Trophoblast cell (in vitro differentiated cells and primary cell): ENCODE results near the gene CD3G.

Source experiments
- DNase-seq, 2 donors: peaks; one replicate each; pipeline ENCODE4 v3.0.0-alpha.2; 2016
- H2AFZ ChIP-seq: 2 replicates; pipeline ENCODE4 v1.6.1; 2013; ENCODE audit warnings: low read length, moderate library complexity, mild to moderate bottlenecking; ENCODE audit not compliant: insufficient read depth, poor library complexity
- H2AK5ac ChIP-seq: 2 replicates; pipeline ENCODE4 v1.6.1; 2013; ENCODE audit warnings: mild to moderate bottlenecking, low read length
- H2BK120ac ChIP-seq: 2 replicates; pipeline ENCODE4 v1.6.1; 2013; ENCODE audit warnings: low read length, mild to moderate bottlenecking, moderate library complexity; ENCODE audit not compliant: insufficient read depth, poor library complexity
- H2BK12ac ChIP-seq: 2 replicates; pipeline ENCODE4 v1.6.1; 2013; ENCODE audit warnings: mild to moderate bottlenecking, low read length, moderate library complexity
- H2BK5ac ChIP-seq: 2 replicates; pipeline ENCODE4 v1.6.1; 2013; ENCODE audit warnings: low read length, low read depth, moderate library complexity, mild to moderate bottlenecking; ENCODE audit not compliant: poor library complexity
- H3K14ac ChIP-seq: 2 replicates; pipeline ENCODE4 v1.6.1; 2013; ENCODE audit warnings: mild to moderate bottlenecking, low read length
- H3K18ac ChIP-seq: 2 replicates; pipeline ENCODE4 v1.6.1; 2013; ENCODE audit warnings: mild to moderate bottlenecking, low read length
- H3K23ac ChIP-seq: 2 replicates; pipeline ENCODE4 v1.6.1; 2013; ENCODE audit warnings: low read length
- H3K27ac ChIP-seq: 2 replicates; pipeline ENCODE4 v1.5.1; 2013; ENCODE audit warnings: low read depth, mild to moderate bottlenecking, inconsistent platforms, low read length, moderate library complexity
- H3K27me3 ChIP-seq: 2 replicates; pipeline ENCODE4 v1.6.1; 2013; ENCODE audit warnings: inconsistent platforms, mild to moderate bottlenecking, low read length, moderate library complexity; ENCODE audit not compliant: insufficient read depth
- H3K36me3 ChIP-seq, 2 experiments: 1 replicate in 1 of 2; 2 replicates in 1 of 2; pipeline ENCODE4 v1.6.1; 2013; ENCODE audit warnings: low read length in 2 of 2, mild to moderate bottlenecking in 2 of 2, moderate library complexity in 1 of 2; ENCODE audit not compliant: insufficient read depth in 2 of 2, control insufficient read depth in 1 of 2
- H3K4ac ChIP-seq: 2 replicates; pipeline ENCODE4 v1.6.1; 2013; ENCODE audit warnings: low read depth, mild to moderate bottlenecking, low read length, moderate library complexity
- H3K4me1 ChIP-seq, 2 experiments: 1 replicate in 1 of 2; 2 replicates in 1 of 2; pipeline ENCODE4 v1.6.1; 2013; ENCODE audit warnings: low read length in 2 of 2, mild to moderate bottlenecking in 2 of 2, moderate library complexity in 1 of 2; ENCODE audit not compliant: insufficient read depth in 2 of 2, control insufficient read depth in 1 of 2
- H3K4me2 ChIP-seq: 2 replicates; pipeline ENCODE4 v1.6.1; 2013; ENCODE audit warnings: inconsistent platforms, mild to moderate bottlenecking, low read length, moderate library complexity
- H3K4me3 ChIP-seq: 2 replicates; pipeline ENCODE4 v1.5.1; 2013; ENCODE audit warnings: mild to moderate bottlenecking, low read depth, low read length, inconsistent platforms
- H3K79me1 ChIP-seq: one replicate; pipeline ENCODE4 v1.6.1; 2013; ENCODE audit warnings: low read length
- H3K79me2 ChIP-seq: 2 replicates; pipeline ENCODE4 v1.6.1; 2013; ENCODE audit warnings: low read length, mild to moderate bottlenecking; ENCODE audit not compliant: control insufficient read depth, insufficient read depth, poor library complexity
- H3K9ac ChIP-seq: 2 replicates; pipeline ENCODE4 v1.6.1; 2013; ENCODE audit warnings: mild to moderate bottlenecking, low read length
- H3K9me3 ChIP-seq: 2 replicates; pipeline ENCODE4 v1.6.1; 2013; ENCODE audit warnings: low read depth, mild to moderate bottlenecking, control low read depth, inconsistent platforms, low read length; ENCODE audit not compliant: insufficient read depth
- H4K12ac ChIP-seq: 2 replicates; pipeline ENCODE4 v1.6.1; 2013; ENCODE audit warnings: low read depth, mild to moderate bottlenecking, low read length, moderate library complexity
- H4K8ac ChIP-seq: 2 replicates; pipeline ENCODE4 v1.6.1; 2013; ENCODE audit warnings: low read depth, mild to moderate bottlenecking, low read length, moderate library complexity
- H4K91ac ChIP-seq: one replicate; pipeline ENCODE4 v1.6.1; 2013; ENCODE audit warnings: low read depth, mild to moderate bottlenecking, low read length, moderate library complexity
- WGBS: extraction: QIAGEN DNeasy Blood & Tissue Kit; methylation state at CpG from one replicate; pipeline ENCODE4 v1.1.7; 2013; ENCODE audit warnings: missing lambda C conversion rate; ENCODE audit not compliant: insufficient read length, insufficient coverage; ENCODE audit errors: extremely low coverage; 5-methylcytosine and 5-hydroxymethylcytosine counted together

CD3G gene

DNA sequence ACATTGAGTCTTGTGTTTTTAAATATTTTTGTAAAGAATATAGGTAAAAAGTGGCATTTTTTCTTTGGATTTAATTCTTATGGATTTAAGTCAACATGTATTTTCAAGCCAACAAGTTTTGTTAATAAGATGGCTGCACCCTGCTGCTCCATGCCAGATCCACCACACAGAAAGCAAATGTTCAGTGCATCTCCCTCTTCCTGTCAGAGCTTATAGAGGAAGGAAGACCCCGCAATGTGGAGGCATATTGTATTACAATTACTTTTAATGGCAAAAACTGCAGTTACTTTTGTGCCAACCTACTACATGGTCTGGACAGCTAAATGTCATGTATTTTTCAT, 39.9 kb upstream of the CD3G start:
- no peak overlapping the region for H3K4me3 ChIP-seq
- no CpG with 5 or more reads among the region's 1 CpG for WGBS
- H3K27me3 ChIP-seq, result no peaks in the 10 kb centered on the region
- H2AFZ ChIP-seq, result no peak overlapping the region
- no peaks in the 10 kb centered on the region for H3K4me1 ChIP-seq
- no peak overlapping the region for H4K91ac ChIP-seq
- no peaks in the 10 kb centered on the region for H3K36me3 ChIP-seq
- H3K9me3 ChIP-seq, result no peaks in the 10 kb centered on the region
- no peak overlapping the region for H3K9ac ChIP-seq
- no peak overlapping the region for H2AK5ac ChIP-seq
- no peaks in the 10 kb centered on the region for H3K79me1 ChIP-seq
- no peak overlapping the region for H2BK5ac ChIP-seq
- H3K79me2 ChIP-seq, result no peaks in the 10 kb centered on the region
- no peak overlapping the region for H4K12ac ChIP-seq
- H3K14ac ChIP-seq, result no peak overlapping the region
- no peak overlapping the region for H3K27ac ChIP-seq
- no peak for DNase-seq
- no peak overlapping the region for H3K4me2 ChIP-seq
- H3K18ac ChIP-seq, result no peak overlapping the region
- H2BK120ac ChIP-seq, result no peak overlapping the region
- H2BK12ac ChIP-seq, result no peak overlapping the region
- H3K23ac ChIP-seq, result no peak overlapping the region
- H4K8ac ChIP-seq, result no peak overlapping the region
- no peak overlapping the region for H3K4ac ChIP-seq

DNA sequence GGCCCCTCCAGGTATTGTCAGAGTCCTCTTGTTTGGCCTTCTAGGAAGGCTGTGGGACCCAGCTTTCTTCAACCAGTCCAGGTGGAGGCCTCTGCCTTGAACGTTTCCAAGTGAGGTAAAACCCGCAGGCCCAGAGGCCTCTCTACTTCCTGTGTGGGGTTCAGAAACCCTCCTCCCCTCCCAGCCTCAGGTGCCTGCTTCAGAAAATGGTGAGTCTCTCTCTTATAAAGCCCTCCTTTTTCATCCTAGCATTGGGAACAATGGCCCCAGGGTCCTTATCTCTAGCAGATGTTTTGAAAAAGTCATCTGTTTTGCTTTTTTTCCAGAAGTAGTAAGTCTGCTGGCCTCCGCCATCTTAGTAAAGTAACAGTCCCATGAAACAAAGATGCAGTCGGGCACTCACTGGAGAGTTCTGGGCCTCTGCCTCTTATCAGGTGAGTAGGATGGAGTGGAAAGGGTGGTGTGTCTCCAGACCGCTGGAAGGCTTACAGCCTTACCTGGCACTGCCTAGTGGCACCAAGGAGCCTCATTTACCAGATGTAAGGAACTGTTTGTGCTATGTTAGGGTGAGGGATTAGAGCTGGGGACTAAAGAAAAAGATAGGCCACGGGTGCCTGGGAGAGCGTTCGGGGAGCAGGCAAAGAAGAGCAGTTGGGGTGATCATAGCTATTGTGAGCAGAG, 39.4 kb upstream of the CD3G start, which contains the start of gene CD3E:
Gene CD3E, plus strand, starts transcription at position 163 of the 681 bp plus-strand sequence. Its CDS starts 223 bp downstream, at position 386.
- no peak within 1 kb of the TSS for H3K9ac ChIP-seq
- no CpG with 5 or more reads among the region's 8 CpGs for WGBS
- H4K8ac ChIP-seq, result no peak within 1 kb of the TSS
- H3K23ac ChIP-seq, result no peak within 1 kb of the TSS
- no peak within 1 kb of the TSS for H4K12ac ChIP-seq
- H3K9me3 ChIP-seq, result no peaks in the 10 kb centered on the region
- no peak within 1 kb of the TSS for H2BK5ac ChIP-seq
- no peak within 1 kb of the TSS for H3K27ac ChIP-seq
- no peaks in the 10 kb centered on the region for H3K4me1 ChIP-seq
- no peak within 1 kb of the TSS for H3K14ac ChIP-seq
- no peak within 1 kb of the TSS for H3K4me3 ChIP-seq
- no peak within 1 kb of the TSS for H3K18ac ChIP-seq
- H2AFZ ChIP-seq, result no peak within 1 kb of the TSS
- H4K91ac ChIP-seq, result no peak within 1 kb of the TSS
- H3K4me2 ChIP-seq, result no peak within 1 kb of the TSS
- no peak within 1 kb of the TSS for H3K4ac ChIP-seq
- H2BK12ac ChIP-seq, result no peak within 1 kb of the TSS
- H2AK5ac ChIP-seq, result no peak within 1 kb of the TSS
- no peaks in the 10 kb centered on the region for H3K27me3 ChIP-seq
- no peak for DNase-seq
- no peaks in the 10 kb centered on the region for H3K79me2 ChIP-seq
- no peak within 1 kb of the TSS for H2BK120ac ChIP-seq
- no peaks in the 10 kb centered on the region for H3K36me3 ChIP-seq
- no peaks in the 10 kb centered on the region for H3K79me1 ChIP-seq

- no CpG with 5 or more reads among the region's 8 CpGs for WGBS
Observed at GRCh38 chr11:118305726-118306125, 38.4 kb upstream of the CD3G start.

GRCh38 chr11:118306556-118306955, 37.6 kb upstream of the CD3G start:
- Histone ChIP-seq H4K8ac (no peak overlapping the region), H3K27ac (no peak overlapping the region), H4K91ac (no peak overlapping the region), H3K18ac (no peak overlapping the region), H3K4me2 (no peak overlapping the region), H2BK120ac (no peak overlapping the region), H3K79me1 (no peaks in the 10 kb centered on the region), H3K23ac (no peak overlapping the region), H3K4me1 (no peaks in the 10 kb centered on the region), H2BK12ac (no peak overlapping the region), H3K14ac (no peak overlapping the region), H3K4me3 (no peak overlapping the region), H3K27me3 (no peaks in the 10 kb centered on the region), H3K36me3 (no peaks in the 10 kb centered on the region), H3K9ac (no peak overlapping the region), H3K4ac (no peak overlapping the region), H3K79me2 (no peaks in the 10 kb centered on the region), H2AK5ac (no peak overlapping the region), H4K12ac (no peak overlapping the region), H2BK5ac (no peak overlapping the region), H2AFZ (no peak overlapping the region), H3K9me3 (no peaks in the 10 kb centered on the region)
- no peak for DNase-seq
- WGBS, result no CpG with 5 or more reads among the region's 2 CpGs

More at GRCh38 chr11:118305726-118306125, 38.4 kb upstream of the CD3G start:
- DNase-seq, result no peak
- Histone ChIP-seq H2BK12ac (no peak overlapping the region), H3K4me2 (no peak overlapping the region), H3K23ac (no peak overlapping the region), H2BK120ac (no peak overlapping the region), H3K4me3 (no peak overlapping the region), H3K18ac (no peak overlapping the region), H3K9me3 (no peaks in the 10 kb centered on the region), H3K79me2 (no peaks in the 10 kb centered on the region), H4K12ac (no peak overlapping the region), H3K9ac (no peak overlapping the region), H3K14ac (no peak overlapping the region), H3K27ac (no peak overlapping the region), H2AFZ (no peak overlapping the region), H3K79me1 (no peaks in the 10 kb centered on the region), H3K27me3 (no peaks in the 10 kb centered on the region), H2AK5ac (no peak overlapping the region), H4K91ac (no peak overlapping the region), H2BK5ac (no peak overlapping the region), H3K4me1 (no peaks in the 10 kb centered on the region), H3K4ac (no peak overlapping the region), H4K8ac (no peak overlapping the region), H3K36me3 (no peaks in the 10 kb centered on the region)
